NT2/D1 (cell line): Measurements from ENCODE around the gene SAMM50.

Source experiments
- DNase-seq: peaks from one replicate; pipeline ENCODE4 v3.0.0-alpha.2; 2011; ENCODE audit warnings: low read depth, low spot score
- H3K27me3 ChIP-seq: 2 replicates; pipeline ENCODE4 v1.6.0; 2011; ENCODE audit warnings: mild to moderate bottlenecking; ENCODE audit not compliant: insufficient read length, insufficient read depth
- H3K36me3 ChIP-seq: 2 replicates; pipeline ENCODE4 v1.6.1; 2011; ENCODE audit warnings: mild to moderate bottlenecking, low read length, mixed read lengths; ENCODE audit not compliant: insufficient read depth, insufficient read length
- H3K4me1 ChIP-seq: 2 replicates; pipeline ENCODE4 v1.5.1; 2011; ENCODE audit not compliant: insufficient read depth, insufficient read length
- H3K4me3 ChIP-seq: 2 replicates; pipeline ENCODE4 v1.5.1; 2011; ENCODE audit warnings: low read depth; ENCODE audit not compliant: insufficient read length
- H3K9ac ChIP-seq: 2 replicates; pipeline ENCODE4 v1.6.0; 2011; ENCODE audit warnings: low read depth; ENCODE audit not compliant: insufficient read length
- H3K9me3 ChIP-seq: 2 replicates; pipeline ENCODE4 v1.5.1; 2011; ENCODE audit warnings: mild to moderate bottlenecking, low read length; ENCODE audit not compliant: insufficient read depth
- SUZ12 ChIP-seq: IDR thresholded peaks from 2 replicates; pipeline ENCODE4 v1.6.1; 2011; ENCODE audit not compliant: insufficient read length, insufficient read depth; ENCODE audit errors: extremely low read depth
- YY1 ChIP-seq: IDR thresholded peaks from 2 replicates; pipeline ENCODE4 v1.6.1; 2011; ENCODE audit not compliant: insufficient read length, insufficient read depth
- ZNF274 ChIP-seq: IDR thresholded peaks from 2 replicates; pipeline ENCODE4 v1.6.1; 2011; ENCODE audit warnings: mild to moderate bottlenecking, low read depth, low read length

Gene SAMM50

DNA sequence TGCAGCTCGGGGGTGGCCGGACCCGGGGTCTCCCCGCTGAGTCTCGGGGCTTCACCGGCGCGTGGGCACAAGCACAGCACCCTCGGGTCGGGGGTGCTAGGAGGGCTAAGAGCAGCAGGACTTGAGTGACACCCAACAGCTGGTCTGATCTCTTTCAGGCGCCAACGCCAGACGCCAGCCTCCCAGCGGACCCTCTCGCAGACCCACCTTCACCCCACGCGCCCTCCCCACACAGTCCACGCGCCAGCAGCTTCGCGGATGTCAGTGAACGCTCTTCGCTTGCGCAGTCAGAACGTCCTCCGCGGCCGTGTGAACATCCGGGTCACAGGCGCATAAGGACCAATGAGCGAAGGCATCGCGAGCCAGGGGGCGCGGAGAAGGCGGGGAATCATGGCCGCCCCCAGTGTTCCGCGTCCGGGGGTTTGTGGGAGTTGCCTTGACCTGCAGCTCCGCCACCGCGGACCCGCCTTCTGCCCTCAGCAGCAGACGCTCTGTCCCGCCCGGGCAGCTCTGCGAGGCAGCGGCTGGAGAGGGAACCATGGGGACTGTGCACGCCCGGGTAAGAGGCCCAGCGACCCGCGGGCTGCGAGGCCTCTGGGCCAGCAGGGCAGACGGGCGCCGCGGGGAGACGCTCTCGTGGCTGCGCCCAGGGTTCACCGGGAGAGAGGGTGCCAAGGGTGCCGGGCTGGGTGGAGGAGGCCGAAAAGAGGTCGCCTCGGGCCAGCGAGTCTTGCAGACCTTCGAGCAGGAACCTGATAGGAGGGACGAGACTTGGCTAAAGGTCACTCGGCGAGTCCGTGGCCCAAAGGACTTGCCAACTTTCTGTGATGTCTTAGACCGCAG, at the start of gene SAMM50:
Gene SAMM50 (plus strand): TSS at position 403 of the 843 bp plus-strand sequence. CDS start 136 bp downstream, at position 539.
- no peaks in the 10 kb centered on the region for H3K27me3 ChIP-seq
- H3K4me1 ChIP-seq: peaks cover 7% of the 10 kb centered on the region
- peak within 1 kb of the TSS; percentile 95 for H3K9ac ChIP-seq
- H3K9me3 ChIP-seq: no peaks in the 10 kb centered on the region
- TF ChIP-seq ZNF274: no peak
- TF ChIP-seq YY1: peak; percentile 89
- TF ChIP-seq SUZ12: no peak
- no peaks in the 10 kb centered on the region for H3K36me3 ChIP-seq
- peak; percentile 77 for DNase-seq
- peak within 1 kb of the TSS; percentile 83 for H3K4me3 ChIP-seq

DNA sequence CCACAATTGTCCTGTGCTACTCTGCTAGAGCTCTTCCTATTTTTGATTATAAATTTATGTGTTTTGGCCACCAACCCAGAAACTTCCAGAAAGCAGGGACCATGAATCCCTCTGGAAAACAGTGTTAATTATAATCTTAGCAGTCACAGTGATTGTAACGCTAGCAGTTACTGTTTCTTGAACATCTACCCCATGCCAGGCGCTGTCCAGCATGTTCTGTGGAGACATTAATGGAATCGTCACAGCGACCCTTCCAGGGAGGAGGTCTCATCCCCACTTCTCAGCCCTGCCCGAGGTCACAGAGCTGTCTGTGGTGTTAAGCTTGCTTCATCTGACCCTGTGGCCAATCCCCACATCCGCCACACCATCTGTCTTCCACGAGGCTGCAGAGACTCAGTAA, 49.6 kb upstream of the SAMM50 start:
- H3K27me3 ChIP-seq: no peaks in the 10 kb centered on the region
- H3K9me3 ChIP-seq: no peaks in the 10 kb centered on the region
- no peak for TF ChIP-seq SUZ12
- TF ChIP-seq ZNF274: no peak
- TF ChIP-seq YY1: no peak
- no peak for DNase-seq
- H3K36me3 ChIP-seq: no peaks in the 10 kb centered on the region
- no peak overlapping the region for H3K4me3 ChIP-seq
- H3K9ac ChIP-seq: no peak overlapping the region
- peaks cover 2% of the 10 kb centered on the region for H3K4me1 ChIP-seq

DNA sequence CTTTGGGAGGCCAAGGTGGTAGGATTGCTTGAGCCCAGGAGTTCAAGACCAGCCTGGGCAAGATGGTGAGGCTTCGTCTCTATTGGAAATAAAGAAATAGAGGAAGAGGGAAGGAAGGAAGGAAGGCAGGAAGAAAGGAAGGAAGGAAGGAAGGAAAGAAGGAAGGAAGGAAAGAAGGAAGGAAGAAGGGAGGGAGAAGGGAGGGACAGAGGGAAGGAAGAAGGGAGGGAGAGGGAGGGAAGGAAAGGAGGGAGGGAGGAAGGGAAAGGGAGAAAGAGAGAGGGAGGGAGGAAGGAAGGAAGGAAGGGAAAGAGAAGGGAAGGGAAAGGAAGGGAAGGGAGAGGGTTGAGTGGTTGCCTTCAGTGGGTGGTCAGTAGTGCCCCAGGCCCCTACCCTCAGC, 45.5 kb upstream of the SAMM50 start:
- Histone ChIP-seq H3K27me3 (peaks cover 3% of the 10 kb centered on the region), H3K9ac (no peak overlapping the region), H3K4me1 (peaks cover 3% of the 10 kb centered on the region), H3K4me3 (no peak overlapping the region), H3K36me3 (no peaks in the 10 kb centered on the region), H3K9me3 (no peaks in the 10 kb centered on the region)
- no peak for TF ChIP-seq YY1
- no peak for DNase-seq

DNA sequence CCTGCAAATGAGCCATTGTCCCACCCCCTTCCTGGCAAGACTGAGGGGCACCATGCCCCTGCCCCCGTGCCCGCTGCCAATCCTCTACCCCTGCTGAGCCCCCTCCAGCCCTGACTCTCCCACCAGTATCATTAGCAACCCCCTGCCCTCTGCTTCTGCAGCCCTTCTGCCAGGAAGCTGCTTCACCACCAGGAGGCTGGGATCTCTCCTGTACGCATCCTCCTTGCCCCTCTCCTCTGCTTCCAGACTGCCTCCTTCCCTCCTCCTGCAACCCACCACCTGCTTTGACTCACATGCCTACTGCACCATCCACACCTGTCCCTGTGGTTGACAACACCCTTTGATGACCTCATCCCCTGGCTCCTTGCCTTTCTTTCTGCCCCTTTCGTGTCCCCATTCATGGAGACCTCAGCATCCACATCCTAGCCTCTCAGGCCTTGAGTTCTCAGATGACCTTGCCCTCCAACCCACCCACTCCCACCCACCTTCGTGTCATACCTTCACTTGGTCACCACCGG, 45.0 kb upstream of the SAMM50 start:
- no peak overlapping the region for H3K9ac ChIP-seq
- H3K4me1 ChIP-seq: peaks cover 3% of the 10 kb centered on the region
- TF ChIP-seq SUZ12: no peak
- no peak for TF ChIP-seq ZNF274
- TF ChIP-seq YY1: no peak
- no peaks in the 10 kb centered on the region for H3K9me3 ChIP-seq
- H3K27me3 ChIP-seq: peaks cover 3% of the 10 kb centered on the region
- no peaks in the 10 kb centered on the region for H3K36me3 ChIP-seq
- no peak for DNase-seq
- H3K4me3 ChIP-seq: no peak overlapping the region

DNA sequence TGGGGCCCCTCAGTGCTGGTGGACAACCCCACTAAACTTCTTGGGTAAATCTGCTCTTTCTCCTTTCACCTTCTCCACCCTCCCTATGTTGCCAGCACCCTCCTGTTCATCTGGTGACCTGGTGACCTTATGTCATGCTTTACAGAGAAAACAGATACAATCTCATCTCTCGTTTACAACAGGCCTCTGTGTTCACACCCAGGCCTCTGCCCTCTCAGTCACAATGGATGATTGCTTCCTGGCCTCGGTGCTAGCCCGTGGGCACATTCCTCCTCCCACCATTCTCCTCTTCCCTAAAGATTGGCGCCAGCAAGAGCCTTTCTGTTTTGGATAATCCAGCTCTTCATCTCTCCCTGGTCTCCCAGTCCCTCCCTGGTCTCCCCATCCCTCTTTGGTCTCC, 43.9 kb upstream of the SAMM50 start:
- Histone ChIP-seq H3K9me3 (peaks cover 6% of the 10 kb centered on the region; the same call in 1 of the 2 replicates), H3K36me3 (no peaks in the 10 kb centered on the region), H3K9ac (no peak overlapping the region), H3K27me3 (peaks cover 3% of the 10 kb centered on the region), H3K4me1 (peaks cover 3% of the 10 kb centered on the region), H3K4me3 (no peak overlapping the region)
- TF ChIP-seq SUZ12 (no peak), YY1 (no peak), ZNF274 (no peak)
- DNase-seq: no peak

DNA sequence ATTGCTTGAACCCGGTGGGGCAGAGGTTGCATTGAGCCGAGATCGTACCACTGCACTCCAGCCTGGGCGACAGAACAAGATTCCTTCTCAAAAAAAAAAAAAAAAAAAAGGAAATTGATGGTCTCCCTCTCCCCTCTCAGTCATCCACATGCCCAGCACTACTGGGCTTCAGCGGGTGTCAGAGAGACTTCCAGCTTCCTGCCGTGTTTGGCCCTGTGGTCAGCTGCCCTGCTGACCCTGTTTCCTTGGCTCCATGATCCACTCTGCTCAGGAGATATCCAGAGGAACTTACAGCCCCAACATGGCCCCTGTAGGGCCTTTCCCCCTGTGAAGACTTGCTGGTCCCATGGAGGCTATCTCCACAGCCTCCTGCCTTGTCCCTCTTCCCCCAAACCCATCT, 37.7 kb upstream of the SAMM50 start:
- Histone ChIP-seq H3K36me3 (no peaks in the 10 kb centered on the region), H3K27me3 (no peaks in the 10 kb centered on the region), H3K4me1 (peaks cover 13% of the 10 kb centered on the region), H3K9ac (no peak overlapping the region), H3K4me3 (no peak overlapping the region), H3K9me3 (peaks cover 6% of the 10 kb centered on the region; the same call in 1 of the 2 replicates)
- TF ChIP-seq ZNF274: no peak
- no peak for TF ChIP-seq SUZ12
- TF ChIP-seq YY1: no peak
- no peak for DNase-seq

DNA sequence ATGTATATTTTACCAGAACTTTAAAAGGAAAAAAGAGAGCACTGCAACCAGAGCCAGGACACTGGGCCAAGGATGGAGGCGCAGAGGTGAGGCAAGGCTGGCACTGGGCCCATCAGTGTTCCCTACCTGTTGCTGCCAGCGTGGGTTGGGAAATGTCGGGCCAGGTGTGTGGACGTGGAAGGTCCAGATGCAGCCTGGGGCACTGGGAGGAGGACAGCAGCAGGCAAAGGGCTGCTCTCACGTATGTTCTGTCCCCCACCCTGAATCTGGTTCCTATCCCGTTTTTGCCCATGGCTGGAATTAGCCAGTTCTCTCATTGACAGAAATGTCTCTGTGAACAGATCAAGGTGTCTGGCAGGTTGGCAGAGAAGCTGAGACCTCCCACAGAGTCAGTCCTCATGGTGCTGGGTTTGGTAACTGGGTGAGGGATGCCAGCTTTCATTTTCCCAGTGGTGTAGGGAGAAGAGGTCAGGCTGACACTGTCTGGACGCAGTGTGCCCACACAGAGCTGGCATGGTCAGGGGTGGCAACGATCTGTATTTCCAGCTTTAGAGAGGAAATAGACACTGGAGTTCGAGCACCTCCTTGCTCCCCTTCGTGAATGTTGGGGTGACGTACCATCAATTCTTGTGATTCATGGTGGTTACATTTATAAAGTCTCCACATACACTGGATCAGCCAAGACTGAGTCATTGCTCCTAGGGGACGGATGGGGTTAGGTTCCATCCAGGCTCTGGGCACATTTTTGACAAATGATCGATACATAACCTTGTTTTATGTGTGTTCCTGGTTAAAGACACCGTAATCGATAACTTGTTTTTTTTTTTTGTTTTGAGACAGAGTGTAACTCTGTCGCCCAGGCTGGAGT, 35.9 kb upstream of the SAMM50 start:
- peaks cover 6% of the 10 kb centered on the region; the same call in 1 of the 2 replicates for H3K9me3 ChIP-seq
- no peak overlapping the region for H3K9ac ChIP-seq
- no peaks in the 10 kb centered on the region for H3K36me3 ChIP-seq
- no peaks in the 10 kb centered on the region for H3K27me3 ChIP-seq
- peaks cover 15% of the 10 kb centered on the region for H3K4me1 ChIP-seq
- TF ChIP-seq ZNF274: no peak
- TF ChIP-seq SUZ12: no peak
- TF ChIP-seq YY1: no peak
- no peak for DNase-seq
- no peak overlapping the region for H3K4me3 ChIP-seq
